ENCODE measurements around the gene SFXN1. TPM values are rescaled to one million over a fixed set of nuclear protein-coding genes. Genes with fewer than 3 reads are reported as not detected.

The SFXN1 gene
- total RNA-seq, 1 donor from 2014 or later = 123 TPM

DNA sequence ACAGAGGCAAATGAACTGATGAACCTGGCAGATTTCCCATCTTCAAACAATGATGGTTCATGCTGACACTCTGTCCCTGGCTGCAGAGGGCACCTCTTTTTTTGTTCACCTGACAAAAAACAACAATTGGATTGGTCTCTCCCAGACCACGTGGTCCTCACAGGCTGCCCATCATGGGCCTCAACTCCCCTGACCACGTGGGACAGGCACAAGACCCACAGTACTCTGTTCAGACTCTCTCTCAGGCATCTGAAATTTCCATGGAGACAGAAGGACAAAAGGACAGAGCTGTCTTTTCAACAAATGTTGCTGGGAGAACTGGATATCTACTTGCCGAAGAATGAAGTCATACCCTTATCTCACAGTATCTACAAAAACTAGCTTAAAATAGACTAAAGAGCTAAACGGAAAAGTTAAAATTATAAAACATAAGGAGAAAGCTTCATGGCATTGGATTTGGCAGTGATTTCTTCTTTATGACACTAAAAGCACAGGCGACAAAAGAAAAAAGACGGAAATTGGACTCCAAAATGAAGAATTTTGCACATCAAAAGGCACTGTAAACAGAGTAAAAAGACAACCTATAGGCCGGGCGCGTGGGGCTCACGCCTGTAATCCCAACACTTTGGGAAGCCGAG, 22.1 kb upstream of the SFXN1 start:
- no peak for FAIRE-seq
- Histone ChIP-seq H3K4me3 (ENCODE audit: low read depth, low read length) (no peak overlapping the region), H3K36me3 (ENCODE audit: control insufficient read depth, insufficient read depth, low read length) (no peaks in the 10 kb centered on the region), H3K27me3 (ENCODE audit: control insufficient read depth, insufficient read depth, low read length) (no peaks in the 10 kb centered on the region)
- DNase-seq (ENCODE audit: low read depth) = no peak
- TF ChIP-seq, protein P1, sequence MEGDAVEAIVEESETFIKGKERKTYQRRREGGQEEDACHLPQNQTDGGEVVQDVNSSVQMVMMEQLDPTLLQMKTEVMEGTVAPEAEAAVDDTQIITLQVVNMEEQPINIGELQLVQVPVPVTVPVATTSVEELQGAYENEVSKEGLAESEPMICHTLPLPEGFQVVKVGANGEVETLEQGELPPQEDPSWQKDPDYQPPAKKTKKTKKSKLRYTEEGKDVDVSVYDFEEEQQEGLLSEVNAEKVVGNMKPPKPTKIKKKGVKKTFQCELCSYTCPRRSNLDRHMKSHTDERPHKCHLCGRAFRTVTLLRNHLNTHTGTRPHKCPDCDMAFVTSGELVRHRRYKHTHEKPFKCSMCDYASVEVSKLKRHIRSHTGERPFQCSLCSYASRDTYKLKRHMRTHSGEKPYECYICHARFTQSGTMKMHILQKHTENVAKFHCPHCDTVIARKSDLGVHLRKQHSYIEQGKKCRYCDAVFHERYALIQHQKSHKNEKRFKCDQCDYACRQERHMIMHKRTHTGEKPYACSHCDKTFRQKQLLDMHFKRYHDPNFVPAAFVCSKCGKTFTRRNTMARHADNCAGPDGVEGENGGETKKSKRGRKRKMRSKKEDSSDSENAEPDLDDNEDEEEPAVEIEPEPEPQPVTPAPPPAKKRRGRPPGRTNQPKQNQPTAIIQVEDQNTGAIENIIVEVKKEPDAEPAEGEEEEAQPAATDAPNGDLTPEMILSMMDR (IDR thresholded peaks at IDR 0.05; ENCODE audit: insufficient read depth, low read length, severe bottlenecking) = no peak

DNA sequence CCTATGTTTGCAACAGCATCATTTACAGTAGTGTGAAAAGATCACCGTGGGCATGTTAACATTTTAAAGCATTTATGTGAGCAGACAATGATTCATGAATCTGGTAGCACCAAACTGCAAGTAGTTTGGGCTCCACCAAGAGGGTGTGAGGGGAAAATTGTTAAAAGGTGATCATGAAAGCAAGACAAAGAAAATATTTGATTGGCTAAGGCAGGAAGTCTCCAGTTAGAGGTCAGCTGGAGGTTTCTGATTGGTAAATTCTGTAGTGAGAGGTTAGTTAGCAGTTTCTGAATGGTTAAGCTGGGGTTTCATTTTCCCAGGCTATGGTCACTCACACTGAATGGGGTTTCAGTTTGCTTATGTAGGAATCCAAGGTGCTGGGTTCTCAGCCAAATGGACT, 20.9 kb upstream of the SFXN1 start:
- no peak for FAIRE-seq
- H3K27me3 ChIP-seq (ENCODE audit: control insufficient read depth, insufficient read depth, low read length) = no peaks in the 10 kb centered on the region
- TF ChIP-seq, protein P1 (IDR thresholded peaks at IDR 0.05; ENCODE audit: insufficient read depth, low read length, severe bottlenecking) = no peak

DNA sequence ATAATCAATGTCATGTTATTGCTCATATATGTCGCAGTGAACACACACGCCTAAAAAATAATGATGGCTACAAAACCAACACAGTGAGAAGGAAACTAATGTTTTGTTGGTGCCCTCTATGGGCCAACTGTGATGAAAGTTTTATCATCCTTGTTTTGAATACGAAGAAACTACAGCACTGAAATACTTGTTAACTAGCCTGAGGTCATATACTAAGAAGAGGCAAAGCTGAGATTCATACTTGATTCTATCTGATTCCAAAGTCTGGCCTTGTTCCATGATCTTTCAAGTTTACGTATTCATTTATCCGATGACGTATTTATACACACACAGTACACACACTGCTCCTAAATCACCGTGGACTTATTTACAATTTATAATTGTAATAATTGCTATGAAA, 18.2 kb upstream of the SFXN1 start:
- Histone ChIP-seq H3K36me3 (ENCODE audit: control insufficient read depth, insufficient read depth, low read length) (no peaks in the 10 kb centered on the region), H3K4me3 (ENCODE audit: low read depth, low read length) (no peak overlapping the region), H3K27me3 (ENCODE audit: control insufficient read depth, insufficient read depth, low read length) (no peaks in the 10 kb centered on the region)
- TF ChIP-seq, protein P1 (IDR thresholded peaks at IDR 0.05; ENCODE audit: insufficient read depth, low read length, severe bottlenecking) = peak; percentile 39
- DNase-seq (ENCODE audit: low read depth) (peak; percentile 35), FAIRE-seq (no peak)

More for the DNA sequence above, 20.9 kb upstream of the SFXN1 start:
- H3K4me3 ChIP-seq (ENCODE audit: low read depth, low read length) = no peak overlapping the region
- H3K36me3 ChIP-seq (ENCODE audit: control insufficient read depth, insufficient read depth, low read length) = no peaks in the 10 kb centered on the region
- DNase-seq (ENCODE audit: low read depth) = peak; percentile 50

DNA sequence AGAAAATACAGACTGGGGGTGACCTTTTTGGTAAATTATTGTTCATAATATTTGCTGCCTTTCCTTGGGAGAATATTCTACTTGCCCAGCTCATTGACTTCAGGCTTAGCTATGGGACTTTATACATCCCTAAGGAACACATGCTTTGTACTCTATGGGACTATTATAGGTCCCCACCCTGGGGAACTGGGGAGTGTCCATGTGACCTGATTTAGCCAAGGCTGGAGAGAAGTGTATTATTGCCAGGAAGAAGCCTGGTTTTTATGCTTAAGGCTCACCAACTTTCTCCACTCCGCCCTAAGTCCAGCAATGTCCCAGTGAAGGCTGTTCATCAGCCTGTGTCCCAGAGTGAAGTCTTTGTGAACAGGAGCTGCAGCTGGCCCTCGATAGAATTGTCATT, 17.8 kb upstream of the SFXN1 start:
- Histone ChIP-seq H3K4me3 (ENCODE audit: low read depth, low read length) (no peak overlapping the region), H3K27me3 (ENCODE audit: control insufficient read depth, insufficient read depth, low read length) (no peaks in the 10 kb centered on the region), H3K36me3 (ENCODE audit: control insufficient read depth, insufficient read depth, low read length) (no peaks in the 10 kb centered on the region)
- FAIRE-seq (no peak), DNase-seq (ENCODE audit: low read depth) (no peak)
- TF ChIP-seq, protein P1 (IDR thresholded peaks at IDR 0.05; ENCODE audit: insufficient read depth, low read length, severe bottlenecking) = no peak

DNA sequence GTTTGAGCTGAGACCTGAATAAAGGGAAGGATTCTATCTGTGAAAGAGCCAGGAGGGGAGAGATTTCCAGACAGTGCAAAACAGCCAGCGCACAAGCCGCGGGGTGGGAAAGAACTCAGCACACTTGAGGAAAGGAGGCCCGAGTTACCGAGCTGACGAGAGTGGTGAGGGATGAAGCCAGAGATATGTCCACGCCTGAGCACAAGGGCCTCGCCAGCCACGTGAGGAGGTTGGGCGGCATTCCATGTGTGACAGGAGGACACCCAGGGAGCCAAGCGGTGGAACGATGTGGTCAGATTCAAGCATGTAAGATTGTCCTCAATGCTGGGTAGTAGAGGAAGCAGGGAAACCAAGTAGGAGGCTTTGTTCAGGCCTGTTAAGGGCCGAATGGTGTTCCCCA, 17.0 kb upstream of the SFXN1 start:
- no peak for FAIRE-seq
- DNase-seq (ENCODE audit: low read depth) = no peak
- Histone ChIP-seq H3K27me3 (ENCODE audit: control insufficient read depth, insufficient read depth, low read length) (no peaks in the 10 kb centered on the region), H3K36me3 (ENCODE audit: control insufficient read depth, insufficient read depth, low read length) (no peaks in the 10 kb centered on the region), H3K4me3 (ENCODE audit: low read depth, low read length) (no peak overlapping the region)
- TF ChIP-seq, protein P1 (IDR thresholded peaks at IDR 0.05; ENCODE audit: insufficient read depth, low read length, severe bottlenecking) = no peak

DNA sequence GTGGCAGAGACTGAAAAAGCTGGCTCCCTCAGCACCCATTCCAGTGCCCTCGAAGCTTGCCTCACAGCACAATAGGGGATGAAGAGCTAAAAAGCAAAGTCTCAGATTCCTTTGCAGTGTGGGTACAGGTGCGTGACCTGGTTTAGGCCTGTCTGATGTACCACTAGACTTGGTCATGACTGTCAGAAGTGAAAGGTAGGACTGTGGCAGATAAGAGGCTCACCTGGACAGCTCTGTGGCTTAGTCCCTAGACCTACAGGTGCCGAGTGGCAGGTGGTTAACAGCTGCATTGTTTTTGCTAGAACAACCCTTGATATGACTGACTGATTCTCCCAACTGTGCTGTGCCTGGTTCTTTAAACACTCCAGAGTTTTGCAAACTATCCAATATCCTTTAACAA, 14.7 kb upstream of the SFXN1 start:
- TF ChIP-seq, protein P1 (IDR thresholded peaks at IDR 0.05; ENCODE audit: insufficient read depth, low read length, severe bottlenecking) = no peak
- DNase-seq (ENCODE audit: low read depth) = no peak
- no peak overlapping the region for H3K4me3 ChIP-seq (ENCODE audit: low read depth, low read length)
- H3K27me3 ChIP-seq (ENCODE audit: control insufficient read depth, insufficient read depth, low read length) = no peaks in the 10 kb centered on the region
- no peaks in the 10 kb centered on the region for H3K36me3 ChIP-seq (ENCODE audit: control insufficient read depth, insufficient read depth, low read length)
- FAIRE-seq = no peak

All from bronchial epithelial cell (primary cell).